ENCODE data around the gene CD164L2. TPM values are rescaled to one million over a fixed set of nuclear protein-coding genes. Genes with fewer than 3 reads are reported as not detected.

Gene CD164L2
- total and polyA plus RNA-seq, 2 experiments from 2014 or later, result 2.0 to 2.8 TPM

- Histone ChIP-seq H3F3A (replicated peaks; ENCODE audit: low read depth) (0 out of 2 replicates have a peak, but pooled peaks cover 2% of the 10 kb centered on the region), H3K27ac (ENCODE audit: low read depth) (no peak overlapping the region), H2AFZ (no peak overlapping the region), H3K27me3 (ENCODE audit: insufficient read depth) (no peaks in the 10 kb centered on the region), H3K36me3 (ENCODE audit: insufficient read depth) (peaks cover 30% of the 10 kb centered on the region), H3K9me2 (ENCODE audit: insufficient read depth) (no peaks in the 10 kb centered on the region), H4K20me1 (replicated peaks; ENCODE audit: insufficient read depth) (no peaks in the 10 kb centered on the region), H3K4me1 (ENCODE audit: insufficient read depth) (0 out of 2 replicates have a peak, but pooled peaks cover under 1% of the 10 kb centered on the region), H3K4me2 (no peak overlapping the region), H3K79me2 (replicated peaks; ENCODE audit: insufficient read depth) (no peaks in the 10 kb centered on the region), H3K4me3 (no peak overlapping the region)
- H3K4me1 Mint-ChIP-seq, result peaks cover 13% of the 10 kb centered on the region
- peaks cover 3% of the 10 kb centered on the region for H3K27me3 Mint-ChIP-seq (ENCODE audit: insufficient read depth, low read depth, poor library complexity)
- H3K9me3 Mint-ChIP-seq, result no peaks in the 10 kb centered on the region
- no peak overlapping the region; the same call in 2 of the 3 replicates for H3K4me3 Mint-ChIP-seq
- H3K27ac Mint-ChIP-seq, result no peak overlapping the region
- no peak for TF ChIP-seq CTCF (conservative IDR thresholded peaks at IDR 0.05; ENCODE audit: low read depth in 2 of 2)
- no peak for TF ChIP-seq NANOG (IDR thresholded peaks at IDR 0.05; ENCODE audit: borderline replicate concordance)
- no peak for TF ChIP-seq ZNF331 (CRISPR knock-in tag; IDR thresholded peaks at IDR 0.05; ENCODE audit: low read depth)
- no peak for TF ChIP-seq ETS1 (IDR thresholded peaks at IDR 0.05)
- TF ChIP-seq ZNF462 (CRISPR knock-in tag; IDR thresholded peaks at IDR 0.05), result no peak
- TF ChIP-seq CREB1 (CRISPR knock-in tag; IDR thresholded peaks at IDR 0.05; ENCODE audit: low read depth), result no peak
- TF ChIP-seq ZNF114 (CRISPR knock-in tag; IDR thresholded peaks at IDR 0.05), result no peak
- TF ChIP-seq STAT1 (IDR thresholded peaks at IDR 0.05; ENCODE audit: unreplicated experiment), result no peak
- no peak for TF ChIP-seq EZH2 (IDR thresholded peaks at IDR 0.05; ENCODE audit: low read depth, unreplicated experiment)
- no peak for TF ChIP-seq POLR2AphosphoS5 (IDR thresholded peaks at IDR 0.05; ENCODE audit: low read depth)
- TF ChIP-seq JUNB (IDR thresholded peaks at IDR 0.05; ENCODE audit: unreplicated experiment), result no peak
- no peak for TF ChIP-seq EZH2phosphoT487 (IDR thresholded peaks at IDR 0.05; ENCODE audit: unreplicated experiment)
- no peak for TF ChIP-seq REST (IDR thresholded peaks at IDR 0.05; ENCODE audit: unreplicated experiment)
- ATAC-seq (no peak), DNase-seq (ENCODE audit: low spot score) (no peak)
- H3K36me3 Mint-ChIP-seq (ENCODE audit: low read depth), result peaks cover 90% of the 10 kb centered on the region
These were observed 29.4 kb upstream of the CD164L2 start for GRCh38 chr1:27412502-27412901.

All from GM23338 (cell line).